Stimulated activated CD8-positive, alpha-beta memory T cell treated with anti-CD3 and anti-CD28 coated beads, Interleukin-7, amount 100 ng/mL, for 4 hours (primary cell): ENCODE results near the gene ATP1A4.

ENCODE experiments used
- DNase-seq, 2 donors: peaks; one replicate each; pipeline ENCODE4 v3.0.0-alpha.2; 2020; ENCODE audit warnings: low read depth in 2 of 2

The ATP1A4 gene

DNA sequence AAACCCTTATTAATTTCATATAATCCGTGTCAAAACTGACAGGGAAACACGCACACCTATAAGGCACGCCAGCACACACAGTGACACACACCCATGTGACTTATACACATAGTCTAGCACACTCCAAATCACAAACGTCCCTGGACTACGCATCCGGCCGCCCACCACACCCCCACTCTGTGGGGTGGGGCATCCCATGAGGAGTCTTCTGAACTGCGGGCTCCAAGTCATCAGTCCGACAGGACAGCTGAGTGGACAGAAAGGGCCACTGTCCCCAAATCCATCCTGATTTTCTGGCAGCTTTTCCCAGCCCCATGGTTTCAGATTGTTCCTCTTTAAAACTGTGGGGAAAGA is 54.6 kb downstream of the ATP1A4 start:
- peak; percentile 46 to 55 for DNase-seq

GRCh38 chr1:160206421-160207117 is 55.2 kb downstream of the ATP1A4 start:
- no peak for DNase-seq

DNA sequence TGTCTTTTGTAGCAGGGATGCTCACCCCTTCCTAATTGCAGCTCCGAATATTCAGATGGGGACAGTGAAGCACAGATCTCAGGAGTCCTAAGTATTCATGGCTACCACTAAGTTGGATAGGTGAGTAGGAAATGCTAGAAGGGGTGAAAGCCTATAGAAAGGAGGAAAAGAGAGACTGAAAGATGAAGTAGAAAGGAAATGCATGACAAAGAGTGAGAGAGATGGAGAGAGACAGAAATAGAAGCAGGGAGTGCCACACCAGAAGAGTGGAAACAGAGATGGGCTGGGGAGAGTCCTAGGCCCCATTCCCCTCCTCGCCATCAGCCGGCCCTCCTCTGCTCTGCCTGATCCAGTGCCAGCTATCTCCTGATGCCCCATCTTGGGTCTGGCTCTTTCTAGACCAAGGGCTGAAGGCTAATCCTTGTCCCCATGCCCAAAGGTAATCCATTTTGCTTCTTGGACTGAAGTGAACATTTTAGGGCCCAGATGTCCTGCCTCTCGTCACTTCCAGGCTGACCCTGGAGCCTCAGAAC is 55.8 kb downstream of the ATP1A4 start:
- no peak for DNase-seq

GRCh38 chr1:160207771-160208556 is 56.6 kb downstream of the ATP1A4 start:
- DNase-seq = no peak

GRCh38 chr1:160208557-160209320 is 57.3 kb downstream of the ATP1A4 start:
- no peak for DNase-seq

- DNase-seq = no peak
Observed at GRCh38 chr1:160209321-160210046, 58.1 kb downstream of the ATP1A4 start.

- DNase-seq = no peak
Observed at GRCh38 chr1:160210561-160210960, 59.2 kb downstream of the ATP1A4 start.

DNA sequence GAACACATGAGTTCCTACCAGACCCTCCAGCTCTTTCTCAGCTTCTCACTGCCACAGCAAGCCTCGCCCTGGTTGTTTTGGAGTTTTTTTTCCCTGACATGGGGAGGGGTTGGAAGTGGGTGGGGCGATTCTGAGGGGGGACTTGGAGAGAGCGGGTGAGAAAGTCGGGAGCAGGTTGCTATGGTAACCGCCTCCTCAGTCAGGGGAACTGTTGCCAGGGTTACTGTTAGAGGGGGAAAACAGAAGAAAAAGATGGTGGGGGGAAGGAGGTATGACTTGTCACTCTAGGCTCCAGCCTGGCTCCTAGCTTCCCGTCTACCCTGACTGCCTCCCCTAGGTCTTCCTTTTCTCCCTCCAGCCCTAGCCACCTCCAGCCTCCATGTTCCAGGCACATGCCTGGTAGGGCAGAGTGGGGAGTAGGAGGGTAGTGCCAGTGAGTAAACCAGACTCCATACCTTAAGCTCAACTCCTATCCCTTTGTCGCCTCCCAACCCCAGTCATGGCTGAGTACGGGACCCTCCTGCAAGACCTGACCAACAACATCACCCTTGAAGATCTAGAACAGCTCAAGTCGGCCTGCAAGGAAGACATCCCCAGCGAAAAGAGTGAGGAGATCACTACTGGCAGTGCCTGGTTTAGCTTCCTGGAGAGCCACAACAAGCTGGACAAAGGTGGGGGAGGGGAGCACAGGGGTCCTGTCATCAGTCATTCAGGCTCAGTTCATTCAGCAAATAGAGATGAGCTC is 59.8 kb downstream of the ATP1A4 start:
- DNase-seq = no peak

- no peak for DNase-seq
Observed at GRCh38 chr1:160214481-160215140, 63.2 kb downstream of the ATP1A4 start.

DNA sequence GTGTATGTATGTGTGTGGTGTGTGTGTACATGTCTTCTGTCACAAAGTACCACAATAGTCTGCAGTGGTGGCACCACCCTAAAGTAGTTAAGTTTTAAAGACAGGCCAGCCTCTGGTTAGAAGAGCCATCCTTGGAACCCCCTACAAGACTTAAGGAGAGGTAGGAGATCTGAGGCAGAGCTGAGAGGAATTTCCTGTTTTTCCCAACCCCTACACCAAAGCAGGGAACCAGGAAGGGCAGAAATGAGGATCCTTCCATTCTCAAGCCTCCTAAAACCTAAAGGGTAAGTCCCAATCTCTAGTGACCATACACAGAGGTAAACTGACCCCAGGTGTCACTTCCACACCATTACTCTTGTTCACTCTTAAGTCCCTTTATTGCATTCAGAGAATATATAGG is 64.9 kb downstream of the ATP1A4 start:
- no peak for DNase-seq

- no peak for DNase-seq
Observed at GRCh38 chr1:160217481-160218051, 66.2 kb downstream of the ATP1A4 start.

DNA sequence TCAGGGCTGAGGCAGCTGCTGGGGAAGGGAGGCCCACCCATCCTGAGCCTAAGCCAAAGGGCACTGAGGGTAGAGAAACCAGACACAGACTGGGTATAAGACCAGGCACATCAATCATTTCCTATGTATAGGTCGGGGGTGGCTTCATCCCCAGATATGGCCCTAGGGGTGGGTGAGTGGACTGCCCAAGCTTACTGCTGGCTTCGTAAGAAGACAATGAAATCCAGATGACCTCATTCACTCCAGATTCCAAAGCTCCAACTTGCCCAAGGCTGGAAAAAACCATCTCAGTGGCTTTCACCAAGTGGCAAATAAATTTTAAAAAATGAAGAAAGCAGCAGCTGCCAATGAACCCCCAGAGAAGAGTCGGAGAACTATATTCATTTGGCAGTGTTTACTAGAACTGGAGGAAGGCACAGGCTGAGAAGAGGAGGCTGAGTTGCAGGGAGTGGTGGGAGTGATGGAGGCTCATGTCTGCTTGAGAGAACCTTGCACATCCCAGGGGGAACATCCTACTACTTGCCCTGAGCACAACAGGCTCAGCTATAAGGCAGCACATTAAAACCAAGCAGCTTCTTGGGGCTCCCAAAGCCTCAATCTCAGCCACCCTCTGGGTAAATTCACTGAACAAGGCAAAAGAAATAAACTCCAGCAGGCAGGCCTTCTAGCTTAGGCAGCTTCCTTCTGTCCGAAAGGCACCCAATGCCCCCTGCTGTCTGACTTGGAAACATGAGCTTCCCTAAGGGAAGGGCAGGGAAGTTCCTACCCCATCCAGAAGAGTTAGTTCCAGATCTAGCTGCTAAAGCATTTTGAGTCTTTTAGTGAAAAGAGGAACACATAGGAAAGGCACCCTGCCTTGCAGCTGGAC is 67.9 kb downstream of the ATP1A4 start:
- no peak for DNase-seq

- no peak for DNase-seq
Observed at GRCh38 chr1:160220301-160220700, 68.9 kb downstream of the ATP1A4 start.

- no peak for DNase-seq
Observed at GRCh38 chr1:160221089-160221488, 69.7 kb downstream of the ATP1A4 start.

- no peak for DNase-seq
Observed at GRCh38 chr1:160222546-160222945, 71.1 kb downstream of the ATP1A4 start.

DNA sequence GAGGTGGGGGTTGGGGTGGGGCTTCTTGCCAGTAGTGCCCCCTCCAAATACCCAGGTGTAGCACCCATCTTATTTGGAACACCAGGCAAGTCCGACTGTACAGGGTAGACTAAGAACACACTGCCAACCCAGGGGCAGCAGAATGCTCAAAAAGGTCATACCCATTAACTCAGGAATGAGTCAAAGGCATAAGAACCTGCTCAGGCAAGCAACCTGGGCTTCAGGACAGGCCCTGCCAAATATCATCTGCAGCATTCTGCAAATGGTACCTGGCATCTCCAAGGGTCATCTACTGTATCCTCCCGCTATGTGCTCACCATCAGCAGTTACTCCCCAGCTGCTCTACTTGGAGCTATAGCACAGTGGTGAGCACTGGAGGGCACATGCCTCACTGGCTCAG is 73.2 kb downstream of the ATP1A4 start:
- DNase-seq = no peak

DNA sequence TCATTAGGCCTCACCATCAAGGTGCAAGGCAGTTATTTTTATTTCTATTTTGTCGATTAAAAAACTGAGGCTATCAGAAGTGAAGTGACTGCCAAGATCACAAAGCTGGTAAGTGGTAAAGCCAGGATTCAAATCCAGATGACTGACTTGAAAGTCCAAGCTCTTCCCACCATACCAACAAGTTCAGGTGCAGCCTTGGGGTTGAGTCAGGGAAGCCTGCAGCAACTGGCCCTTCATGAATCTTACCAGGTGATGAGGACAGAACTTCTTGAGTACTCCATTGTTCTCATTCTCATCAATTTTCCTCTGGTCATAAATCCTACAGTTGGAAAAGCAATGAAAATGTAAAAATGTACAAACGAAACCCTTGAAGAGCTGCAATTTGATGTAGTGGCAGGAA is 73.9 kb downstream of the ATP1A4 start:
- DNase-seq = no peak

DNA sequence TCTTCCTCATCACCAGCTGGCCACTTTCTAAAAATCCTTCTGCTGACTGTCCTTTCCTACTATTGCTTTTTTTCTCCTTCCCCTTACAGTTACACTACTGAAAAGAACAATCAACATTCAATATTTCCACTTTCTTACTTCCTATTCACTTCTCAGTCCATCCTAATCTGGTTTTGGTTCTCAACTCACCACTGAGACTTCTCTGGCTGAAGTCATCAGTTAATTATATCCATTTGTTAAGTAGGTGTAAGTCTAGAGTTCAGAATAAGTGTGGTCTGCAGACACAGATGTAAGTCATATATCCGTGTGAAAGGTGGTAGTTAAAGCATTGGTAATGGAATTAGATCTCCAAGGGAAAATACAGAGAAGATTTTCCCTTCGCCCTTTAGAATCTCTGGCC is 75.2 kb downstream of the ATP1A4 start:
- DNase-seq = no peak

DNA sequence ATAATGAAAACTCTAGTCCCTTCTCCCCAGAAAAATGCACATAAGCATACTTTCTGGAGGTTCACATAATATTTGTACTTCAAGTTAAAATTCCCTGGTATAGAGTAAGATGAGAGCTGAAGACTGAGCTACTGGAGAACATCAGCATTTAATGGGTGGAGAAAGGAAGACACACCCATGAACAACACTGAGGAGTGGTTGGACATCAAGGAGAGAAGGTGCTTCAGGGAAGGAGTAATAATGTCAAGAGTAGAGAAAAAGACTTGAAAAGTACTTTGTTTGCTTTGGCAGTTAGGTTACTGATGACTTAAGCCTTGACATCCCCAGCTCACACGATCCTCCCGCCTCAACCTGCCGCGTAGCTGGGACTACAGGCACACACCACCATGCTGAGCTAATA is 75.6 kb downstream of the ATP1A4 start:
- no peak for DNase-seq
